ENCODE measurements around the gene MAPK1IP1L. TPM values are rescaled to one million over a fixed set of nuclear protein-coding genes. Genes with fewer than 3 reads are reported as not detected.

The MAPK1IP1L gene
- total and polyA plus RNA-seq, 2 of the 13 experiments (the other 11 are each of a cell fraction or from before 2014, with no cell fraction given) = 27.8 to 68.4 TPM

DNA sequence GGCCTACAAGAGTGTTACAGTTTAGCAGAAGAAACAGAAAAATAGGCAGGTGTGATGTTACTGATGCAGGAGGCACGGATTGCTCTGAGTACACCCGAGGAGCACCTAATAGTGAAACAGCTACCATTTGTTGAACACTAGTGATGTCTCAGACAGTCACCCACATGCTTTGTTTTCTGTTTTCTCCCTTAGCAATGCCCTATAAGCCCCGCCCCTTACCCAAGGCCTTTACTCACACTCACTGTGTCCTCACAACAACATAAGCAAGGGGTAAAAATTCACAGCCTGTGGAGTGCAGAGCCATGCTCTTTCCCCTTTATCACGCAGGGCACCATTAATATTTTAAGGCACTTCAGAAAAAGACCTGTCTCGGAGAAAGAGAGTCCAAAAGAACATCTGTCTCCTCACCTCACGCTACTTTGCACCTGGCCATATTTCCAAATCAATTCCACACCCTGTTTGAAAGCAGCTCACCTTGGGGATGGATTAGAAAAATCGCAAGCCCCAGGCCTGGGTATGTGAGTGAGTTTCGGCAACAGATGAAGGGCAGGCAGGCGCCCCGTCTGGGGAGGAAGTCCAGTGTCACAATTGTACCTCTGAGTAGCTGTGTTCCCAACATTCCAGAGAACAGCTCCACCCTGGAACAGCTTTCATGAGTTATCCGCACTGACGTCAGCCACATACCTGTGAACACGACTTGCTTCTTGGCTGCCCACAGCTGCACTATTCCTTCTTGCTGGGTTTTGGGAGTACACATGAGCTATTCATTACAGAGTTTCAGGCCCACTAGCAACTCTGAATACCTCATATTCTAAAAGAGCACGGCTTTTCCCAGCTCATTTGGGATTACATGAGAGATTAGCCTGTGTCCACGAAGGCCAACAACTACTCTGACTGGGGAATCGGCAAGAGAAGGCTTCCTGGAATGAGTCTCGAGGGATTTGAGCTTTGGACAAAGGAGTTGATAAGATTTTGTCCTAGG is 26.0 kb downstream of the MAPK1IP1L start:
- H3K9ac ChIP-seq (ENCODE audit: insufficient read depth, low read depth, low read length) = peak overlapping the region; percentile 61
- FAIRE-seq (no peak), ATAC-seq (peak; percentile 80), DNase-seq (ENCODE audit: low spot score) (peak; percentile 62)
- 13% methylated on average over 17 of the region's 17 CpGs for WGBS (ENCODE audit: low lambda C conversion rate)
- no peaks in the 10 kb centered on the region for H3K9me3 ChIP-seq (ENCODE audit: low read length)
- H3K27ac ChIP-seq (ENCODE audit: extremely low read length, insufficient read depth, low read length) = no peak overlapping the region
- H2AFZ ChIP-seq (ENCODE audit: low read length) = peak overlapping the region; percentile 90
- intact Hi-C loops (cut with micrococcal nuclease; ENCODE audit: unreplicated experiment) (no loop called here), in situ Hi-C loops (cut with HindIII; ENCODE audit: extremely low pct_ligation_motif_present, low pct_unique_long_range_greater_than_20kb) (no loop called here)
- H3K4me3 ChIP-seq (replicated peaks in 1 of 3; ENCODE audit: insufficient read depth in 1 of 3, low read depth in 2 of 3, low read length in 3 of 3) = peak overlapping the region; percentile 40 to 65 (median 62)
- H3K27me3 ChIP-seq (ENCODE audit: control insufficient read depth in 1 of 2, insufficient read depth in 2 of 2, low read length in 2 of 2) = no peaks in the 10 kb centered on the region
- no peaks in the 10 kb centered on the region for H4K20me1 ChIP-seq (ENCODE audit: insufficient read depth, low read length)
- TSS peak; percentile 83 for BruUV-seq (replicated peaks)
- no peaks in the 10 kb centered on the region for H3K79me2 ChIP-seq (ENCODE audit: insufficient read depth, low read length)
- H3K4me1 ChIP-seq (ENCODE audit: insufficient read depth, low read length) = peaks cover 27% of the 10 kb centered on the region
- ChIA-PET CTCF (ENCODE audit: low intra/inter-chr PET ratio, low total read pairs) (no interaction called here), POLR2A (interaction anchor here (0.5 to 4.9 kb wide), 7 partner anchors 9 to 52 kb away, joined by 3 to 27 read pairs (median 4); partner anchors contain the start of genes MAPK1IP1L, SOCS4 and WDHD1)
- H3K36me3 ChIP-seq (replicated peaks in 1 of 2; ENCODE audit: control insufficient read depth in 1 of 2, insufficient read depth in 2 of 2, low read length in 2 of 2) = no peaks in the 10 kb centered on the region
- peak overlapping the region; percentile 87 for H3K4me2 ChIP-seq (ENCODE audit: low read depth, low read length)
- TF ChIP-seq, protein P1, sequence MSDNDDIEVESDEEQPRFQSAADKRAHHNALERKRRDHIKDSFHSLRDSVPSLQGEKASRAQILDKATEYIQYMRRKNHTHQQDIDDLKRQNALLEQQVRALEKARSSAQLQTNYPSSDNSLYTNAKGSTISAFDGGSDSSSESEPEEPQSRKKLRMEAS (IDR thresholded peaks at IDR 0.05) = 0 out of 2 replicates have a peak, but pooled peaks have one; percentile 24
- TF ChIP-seq, protein P2, sequence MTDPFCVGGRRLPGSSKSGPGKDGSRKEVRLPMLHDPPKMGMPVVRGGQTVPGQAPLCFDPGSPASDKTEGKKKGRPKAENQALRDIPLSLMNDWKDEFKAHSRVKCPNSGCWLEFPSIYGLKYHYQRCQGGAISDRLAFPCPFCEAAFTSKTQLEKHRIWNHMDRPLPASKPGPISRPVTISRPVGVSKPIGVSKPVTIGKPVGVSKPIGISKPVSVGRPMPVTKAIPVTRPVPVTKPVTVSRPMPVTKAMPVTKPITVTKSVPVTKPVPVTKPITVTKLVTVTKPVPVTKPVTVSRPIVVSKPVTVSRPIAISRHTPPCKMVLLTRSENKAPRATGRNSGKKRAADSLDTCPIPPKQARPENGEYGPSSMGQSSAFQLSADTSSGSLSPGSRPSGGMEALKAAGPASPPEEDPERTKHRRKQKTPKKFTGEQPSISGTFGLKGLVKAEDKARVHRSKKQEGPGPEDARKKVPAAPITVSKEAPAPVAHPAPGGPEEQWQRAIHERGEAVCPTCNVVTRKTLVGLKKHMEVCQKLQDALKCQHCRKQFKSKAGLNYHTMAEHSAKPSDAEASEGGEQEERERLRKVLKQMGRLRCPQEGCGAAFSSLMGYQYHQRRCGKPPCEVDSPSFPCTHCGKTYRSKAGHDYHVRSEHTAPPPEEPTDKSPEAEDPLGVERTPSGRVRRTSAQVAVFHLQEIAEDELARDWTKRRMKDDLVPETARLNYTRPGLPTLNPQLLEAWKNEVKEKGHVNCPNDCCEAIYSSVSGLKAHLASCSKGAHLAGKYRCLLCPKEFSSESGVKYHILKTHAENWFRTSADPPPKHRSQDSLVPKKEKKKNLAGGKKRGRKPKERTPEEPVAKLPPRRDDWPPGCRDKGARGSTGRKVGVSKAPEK (CRISPR knock-in tag; IDR thresholded peaks at IDR 0.05; ENCODE audit: borderline replicate concordance) = no peak
- TF ChIP-seq HNF4A (CRISPR knock-in tag; IDR thresholded peaks at IDR 0.05) (no peak), ZNF101 (CRISPR knock-in tag; IDR thresholded peaks at IDR 0.05; ENCODE audit: borderline replicate concordance, low read depth) (no peak), NCOA1 (CRISPR knock-in tag; IDR thresholded peaks at IDR 0.05) (no peak), EZH2 (conservative IDR thresholded peaks at IDR 0.05; ENCODE audit: low read depth, low read length) (no peak), TEAD3 (CRISPR knock-in tag; optimal IDR thresholded peaks at IDR 0.05; ENCODE audit: borderline replicate concordance) (peak; percentile 73), RFX1 (IDR thresholded peaks at IDR 0.05) (peak; percentile 28; the same call in 1 of the 2 replicates)
- TF ChIP-seq, protein P3, sequence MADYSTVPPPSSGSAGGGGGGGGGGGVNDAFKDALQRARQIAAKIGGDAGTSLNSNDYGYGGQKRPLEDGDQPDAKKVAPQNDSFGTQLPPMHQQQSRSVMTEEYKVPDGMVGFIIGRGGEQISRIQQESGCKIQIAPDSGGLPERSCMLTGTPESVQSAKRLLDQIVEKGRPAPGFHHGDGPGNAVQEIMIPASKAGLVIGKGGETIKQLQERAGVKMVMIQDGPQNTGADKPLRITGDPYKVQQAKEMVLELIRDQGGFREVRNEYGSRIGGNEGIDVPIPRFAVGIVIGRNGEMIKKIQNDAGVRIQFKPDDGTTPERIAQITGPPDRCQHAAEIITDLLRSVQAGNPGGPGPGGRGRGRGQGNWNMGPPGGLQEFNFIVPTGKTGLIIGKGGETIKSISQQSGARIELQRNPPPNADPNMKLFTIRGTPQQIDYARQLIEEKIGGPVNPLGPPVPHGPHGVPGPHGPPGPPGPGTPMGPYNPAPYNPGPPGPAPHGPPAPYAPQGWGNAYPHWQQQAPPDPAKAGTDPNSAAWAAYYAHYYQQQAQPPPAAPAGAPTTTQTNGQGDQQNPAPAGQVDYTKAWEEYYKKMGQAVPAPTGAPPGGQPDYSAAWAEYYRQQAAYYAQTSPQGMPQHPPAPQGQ (CRISPR knock-in tag; IDR thresholded peaks at IDR 0.05; ENCODE audit: borderline replicate concordance) = no peak

All from HepG2 (cell line).